Measurements from ENCODE around the gene TMCO2.

TMCO2 gene

GRCh38 chr1:40241362-40241761, 6.4 kb upstream of the TMCO2 start:
- peak overlapping the region; percentile 33; the same call in 1 of the 2 replicates for H3K27ac ChIP-seq (ENCODE audit: low read length)
- H3K4me3 ChIP-seq (ENCODE audit: low read length) = peak overlapping the region; percentile 35; the same call in 1 of the 2 replicates
- H3K4me1 ChIP-seq (ENCODE audit: low read length) = peaks cover 19% of the 10 kb centered on the region
- TF ChIP-seq, protein P1, sequence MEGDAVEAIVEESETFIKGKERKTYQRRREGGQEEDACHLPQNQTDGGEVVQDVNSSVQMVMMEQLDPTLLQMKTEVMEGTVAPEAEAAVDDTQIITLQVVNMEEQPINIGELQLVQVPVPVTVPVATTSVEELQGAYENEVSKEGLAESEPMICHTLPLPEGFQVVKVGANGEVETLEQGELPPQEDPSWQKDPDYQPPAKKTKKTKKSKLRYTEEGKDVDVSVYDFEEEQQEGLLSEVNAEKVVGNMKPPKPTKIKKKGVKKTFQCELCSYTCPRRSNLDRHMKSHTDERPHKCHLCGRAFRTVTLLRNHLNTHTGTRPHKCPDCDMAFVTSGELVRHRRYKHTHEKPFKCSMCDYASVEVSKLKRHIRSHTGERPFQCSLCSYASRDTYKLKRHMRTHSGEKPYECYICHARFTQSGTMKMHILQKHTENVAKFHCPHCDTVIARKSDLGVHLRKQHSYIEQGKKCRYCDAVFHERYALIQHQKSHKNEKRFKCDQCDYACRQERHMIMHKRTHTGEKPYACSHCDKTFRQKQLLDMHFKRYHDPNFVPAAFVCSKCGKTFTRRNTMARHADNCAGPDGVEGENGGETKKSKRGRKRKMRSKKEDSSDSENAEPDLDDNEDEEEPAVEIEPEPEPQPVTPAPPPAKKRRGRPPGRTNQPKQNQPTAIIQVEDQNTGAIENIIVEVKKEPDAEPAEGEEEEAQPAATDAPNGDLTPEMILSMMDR (IDR thresholded peaks at IDR 0.05; ENCODE audit: low read depth, low read length) = no peak
- TF ChIP-seq EZH2phosphoT487 (IDR thresholded peaks at IDR 0.05; ENCODE audit: low read depth) = no peak
- no peak overlapping the region for H2AFZ ChIP-seq (ENCODE audit: low read depth, low read length)
- H3K27me3 ChIP-seq (ENCODE audit: low read depth, low read length) = no peaks in the 10 kb centered on the region
- peaks cover 48% of the 10 kb centered on the region for H4K20me1 ChIP-seq (ENCODE audit: insufficient read depth, low read length)
- H3K4me2 ChIP-seq (ENCODE audit: low read length) = peak overlapping the region; percentile 69
- H3K36me3 ChIP-seq (replicated peaks; ENCODE audit: low read depth, low read length) = peaks cover 33% of the 10 kb centered on the region
- H3K9ac ChIP-seq (ENCODE audit: low read length) = no peak overlapping the region
- H3K79me2 ChIP-seq (ENCODE audit: low read length) = no peaks in the 10 kb centered on the region
- H3K9me3 ChIP-seq (ENCODE audit: insufficient read depth, low read length) = no peaks in the 10 kb centered on the region

GRCh38 chr1:40243351-40243750, 4.4 kb upstream of the TMCO2 start:
- Histone ChIP-seq H3K27ac (ENCODE audit: low read length) (no peak overlapping the region), H4K20me1 (ENCODE audit: insufficient read depth, low read length) (peaks cover 29% of the 10 kb centered on the region), H3K27me3 (ENCODE audit: low read depth, low read length) (no peaks in the 10 kb centered on the region), H3K36me3 (replicated peaks; ENCODE audit: low read depth, low read length) (peaks cover 13% of the 10 kb centered on the region), H2AFZ (ENCODE audit: low read depth, low read length) (no peak overlapping the region), H3K4me1 (ENCODE audit: low read length) (peaks cover 19% of the 10 kb centered on the region), H3K79me2 (ENCODE audit: low read length) (no peaks in the 10 kb centered on the region), H3K9ac (ENCODE audit: low read length) (no peak overlapping the region), H3K9me3 (ENCODE audit: insufficient read depth, low read length) (no peaks in the 10 kb centered on the region), H3K4me2 (ENCODE audit: low read length) (no peak overlapping the region), H3K4me3 (ENCODE audit: low read length) (no peak overlapping the region)
- TF ChIP-seq, protein P1 (IDR thresholded peaks at IDR 0.05; ENCODE audit: low read depth, low read length) = no peak

DNA sequence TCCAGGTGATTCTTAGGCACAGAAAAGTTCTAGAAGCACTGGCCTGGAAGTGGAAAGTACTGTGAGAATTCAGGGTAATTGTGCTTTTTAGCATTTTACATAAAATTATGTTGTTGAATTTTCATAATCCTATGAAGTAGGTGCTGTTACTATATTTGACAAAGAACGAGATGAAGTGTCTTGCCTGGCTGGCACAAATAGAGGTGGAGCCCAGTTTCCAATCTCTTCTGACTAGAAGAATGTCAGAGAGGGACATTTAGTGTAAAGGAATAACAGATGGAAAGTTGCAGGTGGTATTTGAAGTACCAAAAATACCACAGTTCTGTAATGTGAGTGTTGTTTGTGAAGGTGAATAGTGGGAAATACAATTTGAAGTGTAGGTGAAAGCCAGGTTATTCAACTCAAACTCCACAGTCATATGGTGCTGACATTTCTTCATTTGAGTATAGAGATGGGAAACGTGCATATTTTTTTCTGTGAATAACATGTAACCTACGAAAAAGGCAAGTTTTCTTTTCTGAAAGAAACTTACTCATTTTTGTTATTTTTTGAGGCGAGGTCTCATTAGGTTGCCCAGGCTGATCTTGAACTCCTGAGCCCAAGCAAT, 3.5 kb upstream of the TMCO2 start:
- H4K20me1 ChIP-seq (ENCODE audit: insufficient read depth, low read length) = peaks cover 21% of the 10 kb centered on the region
- H2AFZ ChIP-seq (ENCODE audit: low read depth, low read length) = no peak overlapping the region
- H3K4me1 ChIP-seq (ENCODE audit: low read length) = peaks cover 19% of the 10 kb centered on the region
- no peaks in the 10 kb centered on the region for H3K79me2 ChIP-seq (ENCODE audit: low read length)
- no peak overlapping the region for H3K4me2 ChIP-seq (ENCODE audit: low read length)
- H3K9me3 ChIP-seq (ENCODE audit: insufficient read depth, low read length) = no peaks in the 10 kb centered on the region
- no peaks in the 10 kb centered on the region for H3K27me3 ChIP-seq (ENCODE audit: low read depth, low read length)
- H3K27ac ChIP-seq (ENCODE audit: low read length) = no peak overlapping the region
- H3K4me3 ChIP-seq (ENCODE audit: low read length) = no peak overlapping the region
- H3K36me3 ChIP-seq (replicated peaks; ENCODE audit: low read depth, low read length) = peaks cover 9% of the 10 kb centered on the region
- TF ChIP-seq, protein P1 (IDR thresholded peaks at IDR 0.05; ENCODE audit: low read depth, low read length) = no peak
- TF ChIP-seq EZH2phosphoT487 (IDR thresholded peaks at IDR 0.05; ENCODE audit: low read depth) = no peak
- H3K9ac ChIP-seq (ENCODE audit: low read length) = no peak overlapping the region

- H3K27ac ChIP-seq (ENCODE audit: low read length) = no peak overlapping the region
- no peak overlapping the region for H3K9ac ChIP-seq (ENCODE audit: low read length)
- no peak overlapping the region for H2AFZ ChIP-seq (ENCODE audit: low read depth, low read length)
- no peak overlapping the region for H3K4me3 ChIP-seq (ENCODE audit: low read length)
- H3K4me2 ChIP-seq (ENCODE audit: low read length) = no peak overlapping the region
- peaks cover 11% of the 10 kb centered on the region for H4K20me1 ChIP-seq (ENCODE audit: insufficient read depth, low read length)
- H3K9me3 ChIP-seq (ENCODE audit: insufficient read depth, low read length) = no peaks in the 10 kb centered on the region
- H3K36me3 ChIP-seq (replicated peaks; ENCODE audit: low read depth, low read length) = peaks cover 4% of the 10 kb centered on the region
- no peaks in the 10 kb centered on the region for H3K79me2 ChIP-seq (ENCODE audit: low read length)
- H3K4me1 ChIP-seq (ENCODE audit: low read length) = peaks cover 17% of the 10 kb centered on the region
- no peaks in the 10 kb centered on the region for H3K27me3 ChIP-seq (ENCODE audit: low read depth, low read length)
- TF ChIP-seq EZH2phosphoT487 (IDR thresholded peaks at IDR 0.05; ENCODE audit: low read depth) = no peak
- TF ChIP-seq, protein P1 (IDR thresholded peaks at IDR 0.05; ENCODE audit: low read depth, low read length) = no peak
Measured at GRCh38 chr1:40245686-40246085, 2.1 kb upstream of the TMCO2 start.

Data from OCI-LY3 (cell line).